ENCODE data around the gene RAI1.
"Not testable (repeated sequence)": the region's sequence is repeated elsewhere in the genome, so short reads cannot be mapped to it uniquely, and the experiment has no call there.

Gene RAI1, protein sequence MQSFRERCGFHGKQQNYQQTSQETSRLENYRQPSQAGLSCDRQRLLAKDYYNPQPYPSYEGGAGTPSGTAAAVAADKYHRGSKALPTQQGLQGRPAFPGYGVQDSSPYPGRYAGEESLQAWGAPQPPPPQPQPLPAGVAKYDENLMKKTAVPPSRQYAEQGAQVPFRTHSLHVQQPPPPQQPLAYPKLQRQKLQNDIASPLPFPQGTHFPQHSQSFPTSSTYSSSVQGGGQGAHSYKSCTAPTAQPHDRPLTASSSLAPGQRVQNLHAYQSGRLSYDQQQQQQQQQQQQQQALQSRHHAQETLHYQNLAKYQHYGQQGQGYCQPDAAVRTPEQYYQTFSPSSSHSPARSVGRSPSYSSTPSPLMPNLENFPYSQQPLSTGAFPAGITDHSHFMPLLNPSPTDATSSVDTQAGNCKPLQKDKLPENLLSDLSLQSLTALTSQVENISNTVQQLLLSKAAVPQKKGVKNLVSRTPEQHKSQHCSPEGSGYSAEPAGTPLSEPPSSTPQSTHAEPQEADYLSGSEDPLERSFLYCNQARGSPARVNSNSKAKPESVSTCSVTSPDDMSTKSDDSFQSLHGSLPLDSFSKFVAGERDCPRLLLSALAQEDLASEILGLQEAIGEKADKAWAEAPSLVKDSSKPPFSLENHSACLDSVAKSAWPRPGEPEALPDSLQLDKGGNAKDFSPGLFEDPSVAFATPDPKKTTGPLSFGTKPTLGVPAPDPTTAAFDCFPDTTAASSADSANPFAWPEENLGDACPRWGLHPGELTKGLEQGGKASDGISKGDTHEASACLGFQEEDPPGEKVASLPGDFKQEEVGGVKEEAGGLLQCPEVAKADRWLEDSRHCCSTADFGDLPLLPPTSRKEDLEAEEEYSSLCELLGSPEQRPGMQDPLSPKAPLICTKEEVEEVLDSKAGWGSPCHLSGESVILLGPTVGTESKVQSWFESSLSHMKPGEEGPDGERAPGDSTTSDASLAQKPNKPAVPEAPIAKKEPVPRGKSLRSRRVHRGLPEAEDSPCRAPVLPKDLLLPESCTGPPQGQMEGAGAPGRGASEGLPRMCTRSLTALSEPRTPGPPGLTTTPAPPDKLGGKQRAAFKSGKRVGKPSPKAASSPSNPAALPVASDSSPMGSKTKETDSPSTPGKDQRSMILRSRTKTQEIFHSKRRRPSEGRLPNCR (N-terminal part only)

DNA sequence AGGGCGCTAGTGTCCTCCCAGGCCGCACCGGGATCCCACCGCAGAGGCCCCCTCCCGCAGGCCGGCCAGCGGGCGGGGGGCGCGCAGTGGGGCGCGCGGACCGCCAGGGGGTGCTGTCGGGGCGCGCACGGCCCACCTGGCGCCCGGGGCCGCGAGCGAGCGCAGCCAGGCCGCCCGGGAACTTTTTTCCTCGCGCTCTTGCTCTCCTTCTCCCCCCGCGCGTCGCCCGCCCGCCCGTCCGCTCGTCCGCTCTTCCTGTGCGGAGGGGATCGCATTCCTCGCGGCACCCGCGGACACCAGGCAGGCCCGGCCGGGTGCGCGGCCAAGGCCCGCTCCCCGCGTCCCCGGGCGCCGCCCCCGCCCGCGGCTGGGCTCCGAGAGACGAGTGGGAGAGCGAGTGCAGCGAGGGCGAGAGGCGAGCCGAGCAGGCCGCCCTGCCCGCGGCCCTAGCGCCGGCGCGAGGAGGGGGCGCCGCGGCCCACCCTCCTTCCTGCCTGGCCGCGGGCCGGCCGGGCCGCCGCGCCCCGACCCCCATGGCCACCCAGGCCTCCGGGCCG, at the start of gene RAI1:
Gene RAI1 (plus strand): TSS at position 272 of the 557 bp plus-strand sequence. CDS start 111,491 bp downstream, outside the sequence.
- DNase-seq: peak; percentile 77

DNA sequence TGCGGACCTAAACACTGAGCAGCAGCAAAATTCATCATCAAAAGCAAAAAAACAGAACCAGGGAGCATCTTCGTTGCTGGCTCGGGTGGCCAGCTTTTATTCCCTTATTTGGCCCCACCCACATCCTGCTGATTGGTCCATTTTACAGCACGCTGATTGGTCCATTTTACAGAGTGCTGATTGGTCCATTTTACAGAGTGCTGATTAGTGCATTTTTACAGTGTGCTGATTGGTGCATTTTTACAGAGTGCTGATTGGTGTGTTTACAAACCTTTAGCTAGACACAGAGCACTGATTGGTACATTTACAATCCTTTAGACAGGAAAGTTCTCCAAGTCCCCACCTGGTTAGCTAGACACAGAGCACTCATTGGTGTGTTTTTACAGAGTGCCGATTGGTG, 48.6 kb upstream of the RAI1 start:
- DNase-seq: not testable (repeated sequence)

DNA sequence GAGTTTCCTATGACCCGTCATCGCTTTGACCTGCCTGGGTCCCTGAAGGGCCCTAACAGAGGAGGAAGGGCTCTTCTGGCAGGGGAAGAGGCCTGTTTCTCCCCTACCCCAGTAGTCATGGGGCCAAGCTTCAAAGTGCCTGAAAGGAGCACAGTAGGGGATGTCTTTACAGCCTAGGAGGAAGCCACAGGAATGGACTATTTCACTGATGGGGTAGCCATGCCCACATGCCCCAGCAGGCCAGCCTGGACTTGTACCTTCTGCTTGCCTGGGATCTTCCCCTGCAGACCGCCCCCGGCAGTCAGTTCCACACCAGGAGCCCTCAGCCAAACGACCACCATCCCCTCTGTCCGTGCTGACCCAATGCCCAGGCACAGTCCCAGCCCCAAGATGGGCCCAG, 47.9 kb upstream of the RAI1 start:
- DNase-seq: no peak

DNA sequence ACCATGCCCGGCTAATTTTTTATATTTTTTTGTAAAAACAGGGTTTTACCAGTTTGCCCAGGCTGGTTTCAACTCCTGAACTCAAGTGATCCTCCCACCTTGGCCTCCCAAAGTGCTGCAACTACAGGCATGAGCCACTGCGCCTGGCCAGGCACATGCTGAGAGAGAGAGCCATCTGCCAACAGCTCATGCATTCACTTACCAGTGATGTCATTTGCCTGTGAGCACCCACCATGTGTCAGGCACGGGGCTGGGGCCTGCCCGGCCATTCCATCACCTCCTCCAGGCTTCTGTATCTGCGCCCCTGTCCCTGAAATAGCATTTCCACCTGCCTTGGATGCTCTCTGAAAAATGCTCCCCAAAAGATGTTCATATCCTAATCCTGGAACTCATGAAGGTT, 46.1 kb upstream of the RAI1 start:
- no peak for DNase-seq

DNA sequence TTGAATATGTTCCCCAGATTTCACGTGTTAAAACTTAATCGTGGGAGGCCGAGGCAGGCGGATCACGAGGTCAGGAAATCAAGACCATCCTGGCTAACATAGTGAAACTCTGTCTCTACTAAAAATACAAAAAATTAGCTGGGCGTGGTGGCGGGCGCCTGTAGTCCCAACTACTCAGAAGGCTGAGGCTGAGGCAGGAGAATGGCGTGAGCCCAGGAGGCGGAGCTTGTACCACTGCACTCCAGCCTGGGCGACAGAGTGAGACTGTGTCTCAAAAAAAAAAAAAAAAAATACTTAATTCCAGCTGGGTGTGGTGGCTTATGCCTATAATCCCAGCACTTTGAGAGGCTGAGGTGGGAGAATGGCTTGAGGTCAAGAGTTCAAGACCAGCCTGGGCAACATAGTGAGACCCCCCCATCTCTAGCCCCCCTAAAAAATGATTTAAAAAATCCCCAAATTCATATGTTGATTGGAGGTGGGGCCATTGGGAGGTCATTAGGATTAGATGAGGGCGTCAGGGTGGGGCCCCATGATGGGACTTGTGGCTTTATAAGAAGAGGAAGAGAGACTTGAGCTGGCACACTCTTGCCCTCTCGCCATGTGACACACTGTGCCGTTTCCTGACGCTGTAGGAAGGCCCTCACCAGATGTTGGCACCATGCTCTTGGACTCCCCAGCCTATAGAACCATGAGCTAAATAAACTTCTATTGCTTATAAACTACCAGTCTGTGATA, 45.6 kb upstream of the RAI1 start:
- DNase-seq: not testable (repeated sequence)

DNA sequence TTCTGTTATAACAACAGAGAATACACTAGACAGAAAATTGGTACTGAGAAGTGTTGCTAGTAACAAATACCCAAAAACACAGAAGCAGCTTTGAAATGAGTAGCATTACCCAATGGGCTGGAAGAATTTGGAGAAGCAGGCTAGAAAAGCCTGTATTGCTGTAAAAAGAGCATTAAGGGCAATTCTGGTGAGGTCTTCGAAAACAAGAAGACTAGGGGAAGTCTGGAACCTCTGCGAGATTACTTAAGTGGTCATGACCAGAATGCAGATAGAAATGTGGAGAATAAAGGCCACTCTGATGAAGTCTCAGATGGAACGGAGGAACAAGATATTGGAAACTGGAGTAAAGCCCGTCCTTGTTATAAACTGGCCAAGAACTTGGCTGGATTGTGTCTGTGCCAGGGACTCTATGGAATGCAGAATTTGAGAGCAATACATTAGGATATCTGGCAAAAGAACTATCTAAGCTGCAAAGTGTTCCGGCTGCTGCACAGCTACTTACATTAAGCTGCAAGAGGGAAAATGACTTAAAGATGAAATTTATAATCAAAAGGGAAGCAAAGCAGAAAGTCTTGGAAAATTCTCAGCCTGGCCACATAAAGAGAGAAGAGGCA, 44.9 kb upstream of the RAI1 start:
- DNase-seq: no peak

DNA sequence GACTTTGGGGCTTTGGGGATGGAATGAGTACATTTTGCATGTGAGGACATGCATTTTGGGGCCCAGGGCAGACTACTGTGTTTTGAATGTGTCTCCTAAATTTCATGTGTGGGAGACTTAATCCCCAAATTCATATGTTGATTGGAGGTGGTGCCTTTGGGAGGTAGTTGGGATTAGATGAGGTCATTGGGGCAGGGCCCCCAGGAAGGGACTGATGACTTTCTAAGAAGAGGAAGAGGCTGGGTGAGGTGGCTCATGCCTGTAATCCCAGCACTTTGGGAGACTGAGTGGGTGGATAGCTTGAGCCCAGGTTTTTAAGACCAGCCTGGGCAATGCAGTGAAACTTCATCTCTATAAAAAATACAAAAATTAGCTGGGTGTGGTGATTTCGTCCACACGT, 42.8 kb upstream of the RAI1 start:
- DNase-seq: no peak

DNA sequence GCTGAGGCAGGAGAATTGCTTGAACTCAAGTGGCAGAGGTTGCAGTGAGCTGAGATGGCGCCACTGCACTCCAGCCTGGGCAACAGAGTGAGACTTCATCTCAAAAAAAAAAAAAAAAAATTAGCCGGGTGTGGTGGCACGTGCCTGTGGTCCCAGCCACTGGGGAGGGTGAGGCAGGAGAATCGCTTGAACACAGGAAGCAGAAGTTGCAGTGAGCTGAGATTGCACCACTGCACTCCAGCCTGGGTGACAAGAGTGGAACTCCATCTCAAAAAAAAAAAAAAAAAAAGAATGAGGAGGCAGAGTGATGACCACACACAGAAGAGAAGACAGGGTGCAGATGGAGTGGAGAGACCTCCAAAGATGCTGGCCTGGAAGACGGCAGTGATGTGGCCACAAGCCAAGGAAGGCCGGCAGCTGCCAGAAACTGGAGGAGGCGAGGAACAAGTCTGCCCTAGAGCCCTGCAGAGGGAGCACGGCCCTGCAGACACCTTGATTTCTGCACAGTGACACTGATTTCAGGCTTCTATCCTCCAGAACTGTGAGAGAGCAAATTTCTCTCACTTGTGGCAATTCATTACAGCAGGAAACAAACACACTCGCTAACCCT, 41.5 kb upstream of the RAI1 start:
- not testable (repeated sequence) for DNase-seq

DNA sequence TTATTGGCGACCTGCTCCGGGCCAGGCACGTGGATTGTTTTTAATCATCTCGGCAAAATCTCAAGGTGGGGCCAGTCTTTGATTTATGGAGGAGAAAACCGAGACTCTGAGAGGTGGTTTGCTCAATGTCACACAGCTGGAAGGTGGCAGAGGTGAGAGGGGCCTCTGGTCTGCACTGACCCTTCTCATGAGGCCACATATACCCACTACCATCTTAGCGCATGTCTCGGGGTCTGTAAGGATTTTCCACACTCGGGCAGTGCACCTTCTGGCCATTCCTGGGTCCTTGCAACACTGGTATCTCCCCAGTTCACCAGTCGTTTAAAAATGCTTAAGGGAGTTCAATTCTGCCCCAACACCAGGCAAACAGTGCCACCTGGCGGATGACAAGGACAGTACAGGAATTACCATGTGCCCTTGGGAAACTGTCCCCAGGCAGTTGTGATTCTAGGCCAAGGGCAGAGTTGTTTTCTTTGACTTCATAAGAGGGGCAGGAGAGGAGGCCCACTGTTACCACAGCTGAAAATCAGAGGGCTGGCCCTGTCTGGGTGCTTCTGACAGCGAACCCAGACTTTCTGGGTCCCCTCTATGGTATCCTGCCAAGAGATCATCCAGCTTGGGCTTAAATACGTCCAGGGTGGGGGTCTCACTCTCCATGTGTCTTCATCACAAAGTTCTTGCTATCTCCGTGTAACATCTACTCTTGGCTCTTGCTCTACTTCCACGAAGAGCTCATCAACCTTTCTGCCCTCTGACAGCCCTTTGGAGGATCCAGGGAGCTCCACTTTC, 39.4 kb upstream of the RAI1 start:
- peak; percentile 87 for DNase-seq

DNA sequence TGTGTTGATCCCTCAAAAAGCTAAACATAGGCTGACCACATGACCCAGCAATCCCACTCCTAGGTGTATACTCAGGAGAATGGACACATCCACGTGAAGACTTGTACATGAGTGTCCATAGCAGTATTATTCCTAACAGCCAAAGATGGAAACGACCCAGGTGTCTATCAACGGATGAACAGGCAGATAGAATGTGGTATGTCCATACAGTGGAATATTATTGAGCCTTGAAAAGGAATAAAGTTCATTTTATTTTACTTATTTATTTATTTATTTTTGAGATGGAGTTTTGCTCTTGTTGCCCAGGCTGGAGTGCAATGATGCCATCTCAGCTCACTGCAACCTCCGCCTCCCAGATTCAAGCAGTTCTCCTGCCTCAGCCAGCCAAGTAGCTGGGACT, 36.1 kb upstream of the RAI1 start:
- DNase-seq: not testable (repeated sequence)

DNA sequence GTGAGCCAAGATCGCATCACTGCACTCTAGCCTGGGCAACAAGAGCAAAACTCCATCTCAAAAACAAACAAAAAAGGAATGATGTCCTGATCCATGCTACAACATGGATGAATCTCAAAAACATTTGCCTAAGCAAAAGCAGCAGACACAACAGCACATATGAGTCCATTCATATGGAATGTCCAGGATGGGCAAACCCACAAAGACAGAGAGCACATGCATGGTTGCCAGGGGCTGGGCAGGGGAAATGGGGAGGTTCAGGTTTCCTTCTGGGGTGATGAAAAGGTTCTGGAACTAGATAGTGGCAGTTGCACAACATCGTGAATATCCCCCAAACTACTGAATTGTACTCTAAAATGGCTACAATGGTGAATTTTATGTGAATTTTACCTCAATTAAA, 35.3 kb upstream of the RAI1 start:
- DNase-seq: no peak

DNA sequence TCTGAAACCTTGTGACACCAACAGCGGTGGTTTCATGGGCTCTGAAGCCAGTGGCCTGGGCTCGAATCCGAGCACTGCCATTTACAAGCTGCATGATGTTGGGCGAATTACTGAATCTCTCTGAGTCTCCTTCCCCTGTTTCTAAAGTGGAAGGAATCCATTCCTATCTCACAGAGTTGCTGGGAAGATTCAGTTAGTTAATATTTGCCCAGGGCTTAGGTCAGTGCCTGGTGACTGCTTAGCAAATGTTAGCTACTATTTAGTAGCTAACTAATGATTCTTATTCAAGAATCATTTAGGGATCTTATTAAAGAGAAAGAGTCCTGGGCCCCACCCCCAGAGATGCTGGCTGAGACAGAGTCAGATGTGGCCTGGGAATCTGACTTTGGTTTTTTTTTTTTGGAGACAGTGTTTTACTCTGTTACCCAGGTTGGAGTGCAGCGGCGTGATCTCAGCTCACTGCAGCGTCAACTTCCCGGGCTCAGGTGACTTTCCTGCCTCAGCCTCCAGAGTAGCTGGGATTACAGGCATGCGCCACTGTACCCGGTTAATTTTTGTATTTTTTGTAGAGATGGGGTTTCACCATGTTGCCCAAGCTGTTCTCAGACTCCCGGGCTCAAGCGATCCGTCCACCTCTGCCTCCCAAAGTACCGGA, 33.6 kb upstream of the RAI1 start:
- no peak for DNase-seq

DNA sequence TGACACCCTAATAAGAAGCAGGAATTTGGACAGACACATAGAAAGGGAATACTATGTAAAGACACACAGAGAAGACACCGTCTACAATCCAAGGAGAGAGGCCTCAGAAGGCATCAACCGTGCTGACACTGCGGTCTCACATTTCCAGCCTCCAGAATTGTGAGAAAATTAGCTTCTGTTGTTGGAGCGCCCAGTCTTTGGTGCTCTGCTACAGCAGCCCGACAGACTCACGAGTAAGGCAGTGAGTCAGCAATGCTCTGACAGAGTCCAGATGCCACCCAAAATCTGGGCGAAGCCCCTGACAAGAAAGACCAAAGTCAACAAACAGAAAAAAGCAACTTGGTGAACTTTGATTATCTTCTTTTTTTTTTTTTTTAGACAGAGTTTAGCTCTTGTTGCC, 32.5 kb upstream of the RAI1 start:
- no peak for DNase-seq

DNA sequence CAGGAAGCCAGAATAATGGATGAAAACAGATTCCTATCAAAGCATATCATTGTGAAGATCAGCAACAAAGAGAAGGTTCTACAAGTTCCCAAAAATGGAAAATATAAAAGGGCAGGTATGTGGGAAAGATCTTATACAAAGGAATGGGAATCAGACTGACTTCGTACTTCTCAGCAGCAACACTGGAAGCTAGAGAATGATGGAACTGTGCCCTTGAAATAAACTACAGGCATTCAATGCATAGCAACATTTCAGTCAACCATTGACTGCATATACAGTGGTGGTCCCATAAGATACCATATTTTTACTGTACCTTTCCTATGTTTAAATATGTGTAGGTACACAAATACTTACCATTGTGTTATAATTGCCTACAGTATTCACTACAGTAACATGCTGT, 30.3 kb upstream of the RAI1 start:
- no peak for DNase-seq

DNA sequence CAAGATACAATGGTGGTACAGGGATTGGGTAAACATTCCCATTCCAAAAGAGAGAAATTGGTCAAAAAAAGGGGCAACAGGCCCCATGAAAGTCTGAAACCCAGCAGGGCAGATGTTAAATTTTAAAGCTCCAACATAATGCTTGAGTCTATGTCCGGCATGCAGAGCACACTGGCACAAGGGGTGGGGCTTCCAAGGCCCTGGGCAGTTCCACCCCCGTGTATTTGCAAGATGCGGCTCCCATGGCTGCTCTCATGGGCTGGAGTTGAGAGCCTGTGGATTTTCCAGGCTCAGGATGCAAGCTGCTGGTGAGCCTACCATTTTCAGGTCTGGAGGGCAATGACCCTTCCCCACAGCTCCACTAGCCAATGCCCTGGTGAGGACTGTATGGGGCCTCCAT, 27.9 kb upstream of the RAI1 start:
- DNase-seq: no peak

DNA sequence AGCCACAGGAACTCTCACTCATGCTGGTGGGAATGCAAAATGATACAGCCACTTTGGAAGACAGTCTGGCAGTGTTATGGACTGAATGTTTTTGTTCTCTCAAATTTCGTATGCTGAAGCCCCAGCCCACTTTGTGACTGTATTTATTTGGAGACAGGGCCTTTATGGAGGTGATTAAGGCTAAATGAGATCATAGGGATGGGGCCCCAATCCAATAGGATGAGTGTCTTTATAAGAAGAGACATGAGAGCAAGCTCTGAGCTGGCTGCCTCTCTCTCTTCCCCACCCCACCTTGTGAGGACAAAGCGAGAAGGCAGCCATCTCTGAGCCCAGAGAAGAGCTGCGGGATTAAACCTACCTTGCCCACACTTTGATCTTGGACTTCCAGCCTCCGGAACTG, 21.9 kb upstream of the RAI1 start:
- DNase-seq: no peak

DNA sequence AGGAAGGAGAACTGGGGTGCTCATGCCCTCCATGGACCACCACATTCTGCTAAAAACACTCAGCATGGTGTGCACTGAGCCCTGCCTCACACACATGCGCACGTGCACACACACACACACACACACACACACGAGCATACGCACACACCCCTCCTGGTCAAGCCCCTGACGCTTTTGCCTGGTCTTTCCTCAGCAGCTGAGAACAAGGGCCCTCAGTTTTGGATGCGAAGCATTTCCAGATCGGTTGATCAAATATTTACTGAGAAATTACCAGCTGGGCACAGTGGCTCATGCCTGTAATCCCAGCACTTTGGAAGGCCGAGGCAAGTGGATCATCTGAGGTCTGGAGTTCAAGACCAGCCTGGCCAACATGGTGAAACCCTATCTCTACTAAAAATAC, 20.1 kb upstream of the RAI1 start:
- no peak for DNase-seq

DNA sequence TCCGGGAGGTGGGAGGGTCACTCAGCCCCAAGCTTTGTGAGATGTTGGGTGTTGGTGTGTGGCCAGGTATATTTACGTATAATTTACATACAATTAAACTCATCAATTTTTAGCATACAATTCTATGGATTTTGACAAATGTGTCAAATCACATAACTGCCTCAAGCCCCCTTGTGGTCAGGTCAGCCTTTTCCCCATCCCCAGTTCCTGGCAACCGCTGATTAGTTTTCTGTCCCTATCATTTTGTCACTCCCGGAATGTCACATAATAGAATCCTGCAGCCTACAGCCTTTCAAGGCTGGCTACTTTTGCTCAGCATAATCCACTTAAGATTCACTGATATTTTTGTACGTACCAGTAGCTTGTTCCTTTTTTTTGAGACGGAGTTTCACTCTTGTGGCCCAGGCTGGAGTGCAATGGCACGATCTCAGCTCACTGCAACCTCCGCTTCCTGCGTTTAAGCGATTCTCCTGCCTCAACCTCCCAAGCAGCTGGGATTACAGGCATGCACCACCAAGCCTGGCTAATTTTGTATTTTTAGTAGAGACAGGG, 19.3 kb upstream of the RAI1 start:
- no peak for DNase-seq

DNA sequence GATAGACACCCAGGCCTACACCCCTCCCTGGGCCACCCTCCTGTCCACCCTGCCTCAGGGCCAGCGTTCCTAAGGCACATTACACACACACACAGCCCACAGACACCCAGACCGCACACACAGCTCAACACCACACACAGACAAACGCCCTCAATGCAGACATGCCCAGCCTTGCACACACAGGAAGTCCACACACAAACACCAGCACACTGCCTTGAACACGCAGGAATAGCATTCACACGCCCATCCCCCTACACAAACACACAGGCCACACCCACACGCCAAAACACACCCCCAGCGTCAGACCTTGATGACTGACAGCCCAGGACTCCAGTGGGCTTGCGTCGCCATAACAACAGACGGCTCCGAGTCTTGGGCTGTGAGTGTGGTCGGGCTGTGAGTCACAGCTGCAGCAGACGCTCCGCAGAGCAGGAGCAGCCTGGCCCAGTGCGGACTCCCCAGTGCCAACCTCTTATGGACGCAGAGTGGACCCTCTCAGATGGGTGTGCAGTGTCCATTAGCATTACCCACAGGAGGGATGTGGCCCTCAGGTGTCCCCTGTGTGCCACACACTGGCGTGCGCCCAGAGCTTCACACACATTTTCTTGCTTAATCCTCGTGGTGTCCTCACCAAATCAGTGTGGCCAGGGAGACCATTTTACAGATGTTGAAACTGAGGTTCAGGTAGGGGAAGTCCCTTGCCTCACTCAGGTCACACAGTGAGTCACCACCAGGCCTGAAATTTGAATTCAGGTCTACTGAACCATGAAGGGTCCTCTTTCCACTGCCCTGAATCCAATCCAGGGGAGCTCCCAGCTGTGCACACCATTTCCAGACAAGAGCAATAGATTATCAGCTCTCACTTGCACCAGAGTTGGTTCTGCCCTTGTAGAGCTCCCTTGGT, 17.8 kb upstream of the RAI1 start:
- DNase-seq: peak; percentile 82

All from activated CD4-positive, alpha-beta T cell treated with anti-CD3 and anti-CD28 coated beads for 48 hours (primary cell).